UCSD-AML1 (cell line): ENCODE data around the gene KATNAL2.
"Not testable (repeated sequence)": the region's sequence is repeated elsewhere in the genome, so short reads cannot be mapped to it uniquely, and the experiment has no call there.

Experiments
- DNase-seq: peaks from one replicate; lab custom pipeline; 2025; ENCODE audit not compliant: unreplicated experiment; lab: John Stamatoyannopoulos, UW

KATNAL2 gene

GRCh38 chr18:47030887-47031286 lies 113.5 kb downstream of the KATNAL2 start:
- not testable (repeated sequence) for DNase-seq

- no peak for DNase-seq
Measured at GRCh38 chr18:47032945-47033344, 115.5 kb downstream of the KATNAL2 start.

- DNase-seq, result not testable (repeated sequence)
Measured at GRCh38 chr18:47034591-47034990, 117.2 kb downstream of the KATNAL2 start.

- no peak for DNase-seq
Measured at GRCh38 chr18:47035156-47035671, 117.8 kb downstream of the KATNAL2 start, which contains the start of gene ELOA2. TSS of gene ELOA2 (minus strand) at chr18:47035621. CDS start at chr18:47035264, 357 bp downstream.

- no peak for DNase-seq
Measured at GRCh38 chr18:47036298-47036874, 119.0 kb downstream of the KATNAL2 start.

GRCh38 chr18:47036927-47037578 lies 119.7 kb downstream of the KATNAL2 start:
- DNase-seq, result no peak

- no peak for DNase-seq
Measured at GRCh38 chr18:47040982-47041381, 123.6 kb downstream of the KATNAL2 start.

- DNase-seq, result no peak
Measured at GRCh38 chr18:47050468-47050867, 133.1 kb downstream of the KATNAL2 start.

- DNase-seq, result no peak
Measured at GRCh38 chr18:47054369-47054768, 137.0 kb downstream of the KATNAL2 start.

GRCh38 chr18:47062471-47062870 lies 145.1 kb downstream of the KATNAL2 start:
- DNase-seq, result no peak

- no peak for DNase-seq
Measured at GRCh38 chr18:47063096-47063495, 145.7 kb downstream of the KATNAL2 start.

- DNase-seq, result no peak
Measured at GRCh38 chr18:47067648-47068047, 150.2 kb downstream of the KATNAL2 start.

GRCh38 chr18:47075098-47075883 lies 157.9 kb downstream of the KATNAL2 start:
- no peak for DNase-seq

- DNase-seq, result no peak
Measured at GRCh38 chr18:47077111-47077510, 159.7 kb downstream of the KATNAL2 start.

- no peak for DNase-seq
Measured at GRCh38 chr18:47080872-47081271, 163.5 kb downstream of the KATNAL2 start.

- DNase-seq, result no peak
Measured at GRCh38 chr18:47081578-47081977, 164.2 kb downstream of the KATNAL2 start.

GRCh38 chr18:47087676-47088075 lies 170.3 kb downstream of the KATNAL2 start:
- no peak for DNase-seq

GRCh38 chr18:47095810-47096209 lies 178.4 kb downstream of the KATNAL2 start:
- DNase-seq, result no peak

GRCh38 chr18:47100212-47100831 lies 182.9 kb downstream of the KATNAL2 start:
- DNase-seq, result peak; percentile 37

- DNase-seq, result no peak
Measured at GRCh38 chr18:47108373-47108772, 191.0 kb downstream of the KATNAL2 start.

GRCh38 chr18:47108998-47109405 lies 191.6 kb downstream of the KATNAL2 start:
- DNase-seq, result no peak
